GM12878 (cell line): ENCODE results near the gene MPEG1. TPM values are rescaled to one million over a fixed set of nuclear protein-coding genes. Genes with fewer than 3 reads are reported as not detected.

Experiments used
- ATAC-seq: fragments of 200-7000 bp; cut with Tn5 transposase; 3 replicates; pipeline ENCODE4 v1.9.1; 2020; ENCODE audit warnings: mild to moderate bottlenecking, moderate library complexity
- BruUV-seq: library from RNA; stranded (reverse); fragments of 400-500 nt; replicated peaks from 2 replicates; lab custom pipeline; 2021; lab: Mats Ljungman, UMichigan
- CTCF ChIA-PET: fragments of 300-600 bp; sonication (Branson Sonifier 250); formaldehyde crosslinking; extraction: SDS; loops from one replicate; lab custom pipeline; 2021; ENCODE audit warnings: inconsistent platforms; lab: Yijun Ruan, JAX
- POLR2A ChIA-PET: fragments of 350-600 bp; formaldehyde crosslinking; extraction: SDS; loops from one replicate; lab custom pipeline; 2021; ENCODE audit warnings: inconsistent platforms; lab: Charles Lee
- RAD21 ChIA-PET: fragments of 300-600 bp; sonication (Branson Sonifier 250); formaldehyde crosslinking; loops from one replicate; lab custom pipeline; 2023; ENCODE audit warnings: antibody characterized with exemption; ENCODE audit not compliant: unreplicated experiment; lab: Charles Lee
- SMC1A ChIA-PET: fragments of 300-600 bp; sonication (Branson Sonifier 250); formaldehyde crosslinking; loops from one replicate; lab custom pipeline; 2023; ENCODE audit not compliant: unreplicated experiment, uncharacterized antibody; lab: Charles Lee
- DNase-seq: peaks from one replicate; pipeline ENCODE4 v3.0.0-alpha.2; 2011; ENCODE audit warnings: low read depth, low spot score
- FAIRE-seq: peaks from 3 replicates; lab custom pipeline; 2011; peaks lifted over from hg19 to GRCh38; lab: Jason Lieb, UNC
- H2AFZ ChIP-seq: 2 replicates; pipeline ENCODE4 v1.6.0; 2011; ENCODE audit warnings: low read depth, low read length, control low read depth; ENCODE audit not compliant: control insufficient read depth
- H3K27ac ChIP-seq: 2 replicates; pipeline ENCODE4 v1.5.1; 2011; ENCODE audit warnings: control low read depth; ENCODE audit not compliant: control insufficient read depth, insufficient read depth
- H3K27me3 ChIP-seq, 2 experiments: replicated peaks in 1 of 2; 2 replicates each; pipeline versions ENCODE4 v1.6.0 to v1.6.1; 2011; ENCODE audit warnings: low read length in 1 of 2; ENCODE audit not compliant: control insufficient read depth in 2 of 2, insufficient read depth in 2 of 2
- H3K36me3 ChIP-seq, 2 experiments: 2 replicates each; pipeline ENCODE4 v1.5.1; 2011; ENCODE audit warnings: low read length in 1 of 2; ENCODE audit not compliant: control insufficient read depth in 2 of 2, insufficient read depth in 2 of 2
- H3K4me1 ChIP-seq: 2 replicates; pipeline ENCODE4 v1.6.1; 2011; ENCODE audit warnings: mild to moderate bottlenecking, low read length, moderate library complexity, mixed read lengths; ENCODE audit not compliant: control insufficient read depth, insufficient read depth
- H3K4me2 ChIP-seq: 2 replicates; pipeline ENCODE4 v1.6.0; 2011; ENCODE audit warnings: control low read depth; ENCODE audit not compliant: control insufficient read depth, insufficient read depth
- H3K4me3 ChIP-seq: fragments of 200-600 bp; sonication (generic); 2 replicates; pipeline ENCODE4 v1.5.1; 2016
- H3K79me2 ChIP-seq: 2 replicates; pipeline ENCODE4 v1.6.0; 2011; ENCODE audit warnings: low read length; ENCODE audit not compliant: control insufficient read depth, insufficient read depth
- H3K9ac ChIP-seq: 2 replicates; pipeline ENCODE4 v1.8.0; 2011; ENCODE audit warnings: low read length, control low read depth, mixed read lengths; ENCODE audit not compliant: control insufficient read depth, insufficient read depth
- H3K9me3 ChIP-seq: replicated peaks from 3 replicates; pipeline ENCODE4 v1.5.1; 2011; ENCODE audit warnings: mild to moderate bottlenecking, low read length; ENCODE audit not compliant: control insufficient read depth, insufficient read depth
- H4K20me1 ChIP-seq: 2 replicates; pipeline ENCODE4 v1.6.0; 2011; ENCODE audit not compliant: control insufficient read depth, insufficient read depth
- CBX3 ChIP-seq: fragments of 200-600 bp; sonication (generic); IDR thresholded peaks from 2 replicates; pipeline ENCODE4 v1.6.1; 2016; ENCODE audit warnings: low read depth, borderline replicate concordance
- PML ChIP-seq: IDR thresholded peaks from 2 replicates; pipeline ENCODE4 v1.6.1; 2012; ENCODE audit warnings: low read length, inconsistent platforms
- POLR2AphosphoS5 ChIP-seq: IDR thresholded peaks from 2 replicates; pipeline ENCODE4 v1.6.1; 2011; ENCODE audit warnings: mild to moderate bottlenecking, low read length, inconsistent platforms
- RUNX3 ChIP-seq: IDR thresholded peaks from 2 replicates; pipeline ENCODE4 v1.6.1; 2012; ENCODE audit warnings: low read length, inconsistent platforms
- ZNF687 ChIP-seq: fragments of 450-650 bp; IDR thresholded peaks from 2 replicates; pipeline ENCODE4 v1.6.1; 2017; ENCODE audit warnings: mild to moderate bottlenecking, moderate library complexity
- WGBS: methylation state at CpG from one replicate; pipeline ENCODE4 v1.1.6; 2016; ENCODE audit warnings: low lambda C conversion rate; ENCODE audit not compliant: insufficient replicate concordance, insufficient coverage; ENCODE audit errors: missing lambda C conversion rate; 5-methylcytosine and 5-hydroxymethylcytosine counted together
- in situ Hi-C: fragments of 300-500 bp; cut with MboI; formaldehyde crosslinking; loops from 9 replicates; pipeline ENCODE4 v1.14.3; 2018; ENCODE audit warnings: mixed read lengths
- intact Hi-C: fragments of 100-400 bp; cut with micrococcal nuclease; formaldehyde crosslinking; loops from one replicate; pipeline ENCODE4 v1.14.2; 2022; ENCODE audit not compliant: unreplicated experiment
- polyA plus RNA-seq, 11 experiments: library from polyadenylated mRNA; depleted of rRNA in 4 of 11; unstranded in 6 of 11; stranded (reverse) in 5 of 11; fragments of >200 nt; fragmentation: Nextera tagmentation in 4 of 11; fragmentation: Illumina TruSeq in 1 of 11; extraction: Ambion mirVana in 4 of 11; extraction: Trizol in 1 of 11; gene quantifications; 1 replicate in 1 of 11; 2 replicates in 10 of 11; pipeline versions ENCODE4 v1.2.1 to v1.2.3, GENCODE V29; 2011 to 2016; ENCODE audit warnings: inconsistent platforms in 2 of 11, missing spikeins in 2 of 11, low read depth in 1 of 11
- total RNA-seq, 4 experiments: library from RNA; depleted of rRNA in 3 of 4; stranded (reverse); fragments of >200 nt in 3 of 4; fragmentation: Illumina TruSeq in 1 of 4; extraction: Trizol in 1 of 4; gene quantifications; 2 replicates each; pipeline versions ENCODE4 v1.2.1 to v1.2.3, GENCODE V29; 2013 to 2021

Gene MPEG1
- total and polyA plus RNA-seq, 10 of the 15 experiments (the other 5 are each of a cell fraction or from before 2014, with no cell fraction given): 1.3 to 15.6 (median 11.7) TPM; not detected in 1

- TF ChIP-seq PML: no peak
- TF ChIP-seq, all 136 proteins: peak for 0
Measured at GRCh38 chr11:59198726-59199125, 14.0 kb downstream of the MPEG1 start (continued).

- no peak for DNase-seq
- Histone ChIP-seq H3K36me3 (peaks cover 13 to 24% of the 10 kb centered on the region in 2 experiments; a peak in 3 of 4 replicates), H4K20me1 (no peaks in the 10 kb centered on the region), H3K27me3 (no peaks in the 10 kb centered on the region), H2AFZ (no peak overlapping the region; the same call in 1 of the 2 replicates), H3K9me3 (no peaks in the 10 kb centered on the region; the same call in 2 of the 3 replicates), H3K9ac (no peak overlapping the region), H3K79me2 (no peaks in the 10 kb centered on the region; the same call in 1 of the 2 replicates), H3K4me3 (no peak overlapping the region), H3K27ac (peak overlapping the region; percentile 94), H3K4me2 (peak overlapping the region; percentile 8; the same call in 1 of the 2 replicates), H3K4me1 (peaks cover 35% of the 10 kb centered on the region)
- FAIRE-seq: no peak
- intact Hi-C loops: no loop called here
- 77% methylated on average over 9 of the region's 9 CpGs for WGBS
- TF ChIP-seq ZNF687: peak; percentile 73
- TF ChIP-seq CBX3: no peak
- peak; percentile 17; the same call in 1 of the 2 replicates for TF ChIP-seq RUNX3
- peak; percentile 48; the same call in 1 of the 2 replicates for TF ChIP-seq POLR2AphosphoS5
- BruUV-seq: no TSS peak
- in situ Hi-C loops: loop anchor here (25.0 kb wide), 1 partner anchor 1564 kb away; the partner anchor contains the start of gene MS4A15
- ChIA-PET SMC1A (interaction anchor here (0.6 to 8.5 kb wide), 6 partner anchors 8 to 31 kb away, joined by 3 to 155 read pairs (median 18); partner anchors contain the start of genes DTX4 and MPEG1), CTCF (interaction anchor here (1.8 to 33.5 kb wide), 4 partner anchors 9 to 40 kb away, joined by 8 to 1180 read pairs (median 31); partner anchors contain the start of genes DTX4 and MPEG1), POLR2A (interaction anchor here (0.7 to 2.7 kb wide), 9 partner anchors 8 to 74 kb away, joined by 3 to 19 read pairs (median 6); no protein-coding TSS in a partner anchor), RAD21 (interaction anchor here (1.3 to 10.8 kb wide), 4 partner anchors 8 to 24 kb away, joined by 3 to 183 read pairs (median 19); partner anchors contain the start of genes DTX4 and MPEG1)
- ATAC-seq: no peak
Measured at GRCh38 chr11:59197991-59198390, 14.7 kb downstream of the MPEG1 start.
